HepG2 (cell line): ENCODE data around the gene SLC35F3. TPM values are rescaled to one million over a fixed set of nuclear protein-coding genes. Genes with fewer than 3 reads are reported as not detected.

Source experiments
- NR2F1 ChIP-seq, 2 experiments: fragments of 450-650 bp in 1 of 2; formaldehyde crosslinking in 1 of 2; IDR thresholded peaks; 2 replicates each; pipeline versions ENCODE4 v1.5.0 to v1.6.1; 2016 to 2020; ENCODE audit warnings: mild to moderate bottlenecking in 1 of 2, missing compliant biosample characterization in 1 of 2, missing genetic modification reagents in 1 of 2, moderate library complexity in 1 of 2
- RERE ChIP-seq: IDR thresholded peaks from 2 replicates; pipeline ENCODE4 v1.6.1; 2016; ENCODE audit warnings: low read depth, missing genetic modification reagents, missing compliant biosample characterization
- ZBTB3 ChIP-seq: sonication (generic); formaldehyde crosslinking; IDR thresholded peaks from 2 replicates; pipeline ENCODE4 v1.4.0; 2020; ENCODE audit warnings: low read depth, mild to moderate bottlenecking, moderate library complexity, missing genetic modification reagents, borderline replicate concordance
- ZFP82 ChIP-seq: sonication (generic); formaldehyde crosslinking; IDR thresholded peaks from 2 replicates; pipeline ENCODE4 v1.5.1; 2020; ENCODE audit warnings: mild to moderate bottlenecking, missing genetic modification reagents, borderline replicate concordance
- ZNF816 ChIP-seq: sonication (generic); formaldehyde crosslinking; IDR thresholded peaks from 2 replicates; pipeline ENCODE4 v1.8.0; 2022; ENCODE audit warnings: missing genetic modification reagents, mild to moderate bottlenecking, borderline replicate concordance
- polyA plus RNA-seq, 8 experiments: library from polyadenylated mRNA; depleted of rRNA in 3 of 8; stranded (reverse) in 7 of 8; unstranded in 1 of 8; fragments of >200 nt; fragmentation: Illumina TruSeq in 4 of 8; extraction: Trizol in 4 of 8; gene quantifications; 2 replicates each; pipeline versions ENCODE4 v1.2.1 to v1.2.3, GENCODE V29; 2011 to 2016; ENCODE audit warnings: low read depth in 4 of 8, missing spikeins in 1 of 8, mixed read lengths in 1 of 8; ENCODE audit not compliant: insufficient read depth in 1 of 8
- total RNA-seq, 5 experiments: library from RNA; depleted of rRNA; stranded (reverse); fragments of >200 nt; fragmentation: Illumina TruSeq; extraction: Trizol; gene quantifications; 2 replicates each; pipeline ENCODE4 v1.2.3, GENCODE V29; 2016; ENCODE audit warnings: low read depth in 1 of 5
- TF ChIP-seq, protein P1 (sequence below): sonication (generic); formaldehyde crosslinking; IDR thresholded peaks from 2 replicates; pipeline ENCODE4 v1.5.0; 2020; ENCODE audit warnings: mild to moderate bottlenecking, missing genetic modification reagents, borderline replicate concordance

SLC35F3 gene
- total and polyA plus RNA-seq, 2 of the 13 experiments (the other 11 are each of a cell fraction or from before 2014, with no cell fraction given): not detected

DNA sequence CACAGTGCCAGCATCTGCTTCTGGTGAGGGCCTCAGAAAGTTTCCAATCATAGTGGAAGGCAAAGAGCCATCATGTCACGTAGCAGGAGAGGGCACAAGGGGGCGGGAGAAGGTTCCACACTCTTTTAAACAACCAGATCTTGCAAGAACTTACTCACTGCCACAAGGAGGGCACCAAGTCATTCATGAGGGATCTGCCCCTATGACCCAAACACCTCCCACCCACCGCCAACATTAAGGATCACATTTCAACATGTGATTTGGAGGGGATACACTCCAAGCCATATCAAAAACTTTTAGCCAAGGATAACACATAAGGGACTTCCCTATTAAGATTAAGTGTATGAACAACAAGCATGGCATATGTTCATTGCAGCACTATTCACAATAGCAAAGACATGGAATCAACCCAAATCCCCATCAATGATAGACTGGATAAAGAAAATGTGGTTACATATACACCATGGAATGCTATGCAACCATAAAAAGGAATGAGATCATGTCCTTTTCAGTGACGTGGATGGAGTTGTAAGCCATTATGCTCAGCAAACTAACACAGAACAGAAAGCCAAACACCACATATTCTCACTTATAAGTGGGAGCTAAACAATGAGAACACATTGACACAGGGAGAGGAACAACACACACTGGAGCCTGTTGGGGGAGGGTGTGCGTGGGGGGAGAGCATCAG, 19.9 kb upstream of the SLC35F3 start (continued):
- TF ChIP-seq RERE (no peak), ZBTB3 (no peak), ZNF816 (CRISPR knock-in tag) (no peak), NR2F1 (CRISPR knock-in tag; IDR thresholded peaks at IDR 0.05) (no peak), ZFP82 (CRISPR knock-in tag) (no peak)
- TF ChIP-seq, protein P1, sequence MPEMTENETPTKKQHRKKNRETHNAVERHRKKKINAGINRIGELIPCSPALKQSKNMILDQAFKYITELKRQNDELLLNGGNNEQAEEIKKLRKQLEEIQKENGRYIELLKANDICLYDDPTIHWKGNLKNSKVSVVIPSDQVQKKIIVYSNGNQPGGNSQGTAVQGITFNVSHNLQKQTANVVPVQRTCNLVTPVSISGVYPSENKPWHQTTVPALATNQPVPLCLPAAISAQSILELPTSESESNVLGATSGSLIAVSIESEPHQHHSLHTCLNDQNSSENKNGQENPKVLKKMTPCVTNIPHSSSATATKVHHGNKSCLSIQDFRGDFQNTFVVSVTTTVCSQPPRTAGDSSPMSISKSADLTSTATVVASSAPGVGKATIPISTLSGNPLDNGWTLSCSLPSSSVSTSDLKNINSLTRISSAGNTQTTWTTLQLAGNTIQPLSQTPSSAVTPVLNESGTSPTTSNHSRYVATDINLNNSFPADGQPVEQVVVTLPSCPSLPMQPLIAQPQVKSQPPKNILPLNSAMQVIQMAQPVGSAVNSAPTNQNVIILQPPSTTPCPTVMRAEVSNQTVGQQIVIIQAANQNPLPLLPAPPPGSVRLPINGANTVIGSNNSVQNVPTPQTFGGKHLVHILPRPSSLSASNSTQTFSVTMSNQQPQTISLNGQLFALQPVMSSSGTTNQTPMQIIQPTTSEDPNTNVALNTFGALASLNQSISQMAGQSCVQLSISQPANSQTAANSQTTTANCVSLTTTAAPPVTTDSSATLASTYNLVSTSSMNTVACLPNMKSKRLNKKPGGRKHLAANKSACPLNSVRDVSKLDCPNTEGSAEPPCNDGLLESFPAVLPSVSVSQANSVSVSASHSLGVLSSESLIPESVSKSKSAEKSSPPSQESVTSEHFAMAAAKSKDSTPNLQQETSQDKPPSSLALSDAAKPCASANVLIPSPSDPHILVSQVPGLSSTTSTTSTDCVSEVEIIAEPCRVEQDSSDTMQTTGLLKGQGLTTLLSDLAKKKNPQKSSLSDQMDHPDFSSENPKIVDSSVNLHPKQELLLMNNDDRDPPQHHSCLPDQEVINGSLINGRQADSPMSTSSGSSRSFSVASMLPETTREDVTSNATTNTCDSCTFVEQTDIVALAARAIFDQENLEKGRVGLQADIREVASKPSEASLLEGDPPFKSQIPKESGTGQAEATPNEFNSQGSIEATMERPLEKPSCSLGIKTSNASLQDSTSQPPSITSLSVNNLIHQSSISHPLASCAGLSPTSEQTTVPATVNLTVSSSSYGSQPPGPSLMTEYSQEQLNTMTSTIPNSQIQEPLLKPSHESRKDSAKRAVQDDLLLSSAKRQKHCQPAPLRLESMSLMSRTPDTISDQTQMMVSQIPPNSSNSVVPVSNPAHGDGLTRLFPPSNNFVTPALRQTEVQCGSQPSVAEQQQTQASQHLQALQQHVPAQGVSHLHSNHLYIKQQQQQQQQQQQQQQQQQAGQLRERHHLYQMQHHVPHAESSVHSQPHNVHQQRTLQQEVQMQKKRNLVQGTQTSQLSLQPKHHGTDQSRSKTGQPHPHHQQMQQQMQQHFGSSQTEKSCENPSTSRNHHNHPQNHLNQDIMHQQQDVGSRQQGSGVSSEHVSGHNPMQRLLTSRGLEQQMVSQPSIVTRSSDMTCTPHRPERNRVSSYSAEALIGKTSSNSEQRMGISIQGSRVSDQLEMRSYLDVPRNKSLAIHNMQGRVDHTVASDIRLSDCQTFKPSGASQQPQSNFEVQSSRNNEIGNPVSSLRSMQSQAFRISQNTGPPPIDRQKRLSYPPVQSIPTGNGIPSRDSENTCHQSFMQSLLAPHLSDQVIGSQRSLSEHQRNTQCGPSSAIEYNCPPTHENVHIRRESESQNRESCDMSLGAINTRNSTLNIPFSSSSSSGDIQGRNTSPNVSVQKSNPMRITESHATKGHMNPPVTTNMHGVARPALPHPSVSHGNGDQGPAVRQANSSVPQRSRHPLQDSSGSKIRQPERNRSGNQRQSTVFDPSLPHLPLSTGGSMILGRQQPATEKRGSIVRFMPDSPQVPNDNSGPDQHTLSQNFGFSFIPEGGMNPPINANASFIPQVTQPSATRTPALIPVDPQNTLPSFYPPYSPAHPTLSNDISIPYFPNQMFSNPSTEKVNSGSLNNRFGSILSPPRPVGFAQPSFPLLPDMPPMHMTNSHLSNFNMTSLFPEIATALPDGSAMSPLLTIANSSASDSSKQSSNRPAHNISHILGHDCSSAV (CRISPR knock-in tag): no peak
